ENCODE results near the gene EXT2.

The EXT2 gene

GRCh38 chr11:44208976-44209603 is 113.6 kb downstream of the EXT2 start:
- DNase-seq: no peak

GRCh38 chr11:44212128-44212527 is 116.7 kb downstream of the EXT2 start:
- DNase-seq: no peak

- no peak for DNase-seq
These were observed 117.7 kb downstream of the EXT2 start for GRCh38 chr11:44213148-44213547.

- no peak for DNase-seq
These were observed 122.0 kb downstream of the EXT2 start for GRCh38 chr11:44217432-44217831.

- no peak for DNase-seq
These were observed 124.6 kb downstream of the EXT2 start for GRCh38 chr11:44219830-44220796.

GRCh38 chr11:44221456-44221855 is 126.0 kb downstream of the EXT2 start:
- DNase-seq: no peak

GRCh38 chr11:44221992-44222391 is 126.5 kb downstream of the EXT2 start:
- DNase-seq: no peak

GRCh38 chr11:44223238-44223637 is 127.8 kb downstream of the EXT2 start:
- DNase-seq: peak in 1 of 2 experiments; percentile 42

GRCh38 chr11:44224867-44225501 is 129.5 kb downstream of the EXT2 start:
- DNase-seq: no peak

- DNase-seq: peak; percentile 2 to 41
These were observed 131.0 kb downstream of the EXT2 start for GRCh38 chr11:44226490-44226889.

- DNase-seq: no peak
These were observed 131.5 kb downstream of the EXT2 start for GRCh38 chr11:44226945-44227344.

GRCh38 chr11:44228379-44228778 is 132.9 kb downstream of the EXT2 start:
- no peak for DNase-seq

- DNase-seq: peak in 1 of 2 experiments; percentile 26
These were observed 133.6 kb downstream of the EXT2 start for GRCh38 chr11:44229098-44229497.

GRCh38 chr11:44229624-44230023 is 134.1 kb downstream of the EXT2 start:
- DNase-seq: no peak

GRCh38 chr11:44235765-44236201 is 140.3 kb downstream of the EXT2 start:
- peak; percentile 11 to 55 for DNase-seq

GRCh38 chr11:44236296-44236695 is 140.8 kb downstream of the EXT2 start:
- DNase-seq: no peak

- no peak for DNase-seq
These were observed 141.7 kb downstream of the EXT2 start for GRCh38 chr11:44237156-44237555.

GRCh38 chr11:44241851-44242250 is 146.4 kb downstream of the EXT2 start:
- no peak for DNase-seq

- no peak for DNase-seq
These were observed 147.6 kb downstream of the EXT2 start for GRCh38 chr11:44243086-44243485.

- DNase-seq: no peak
These were observed 148.3 kb downstream of the EXT2 start for GRCh38 chr11:44243595-44244343.

GRCh38 chr11:44244639-44245310 is 149.3 kb downstream of the EXT2 start:
- no peak for DNase-seq

- peak in 1 of 2 experiments; percentile 7 for DNase-seq
These were observed 151.2 kb downstream of the EXT2 start for GRCh38 chr11:44246726-44247125.

Measured in NCI-H446 (cell line).